Smooth muscle cell (in vitro differentiated cells): ENCODE data around the gene ERI2. TPM values are rescaled to one million over a fixed set of nuclear protein-coding genes. Genes with fewer than 3 reads are reported as not detected.

Experiments used
- DNase-seq: peaks from one replicate; lab custom pipeline; 2025; ENCODE audit not compliant: unreplicated experiment; lab: John Stamatoyannopoulos, UW
- H2AFZ ChIP-seq: fragments of 200-600 bp; sonication (generic); 2 replicates; pipeline ENCODE4 v1.6.0; 2016; ENCODE audit warnings: antibody characterized with exemption, low read depth, mild to moderate bottlenecking
- H3F3A ChIP-seq: fragments of 200-600 bp; sonication (generic); 2 replicates; pipeline ENCODE4 v1.6.0; 2017; ENCODE audit warnings: antibody characterized with exemption, low read depth
- H3K27ac ChIP-seq: fragments of 200-600 bp; sonication (generic); 2 replicates; pipeline ENCODE4 v1.5.1; 2016; ENCODE audit warnings: low read depth, mild to moderate bottlenecking
- H3K27me3 ChIP-seq: fragments of 200-600 bp; sonication (generic); 2 replicates; pipeline ENCODE4 v1.6.1; 2016; ENCODE audit warnings: low read depth, mild to moderate bottlenecking
- H3K36me3 ChIP-seq: fragments of 200-600 bp; sonication (generic); 2 replicates; pipeline ENCODE4 v1.5.1; 2016; ENCODE audit warnings: low read depth
- H3K4me1 ChIP-seq: fragments of 200-600 bp; sonication (generic); 2 replicates; pipeline ENCODE4 v1.5.1; 2016; ENCODE audit warnings: low read depth
- H3K4me2 ChIP-seq: fragments of 200-600 bp; sonication (generic); 2 replicates; pipeline ENCODE4 v1.6.0; 2016; ENCODE audit warnings: mild to moderate bottlenecking
- H3K4me3 ChIP-seq: fragments of 200-600 bp; sonication (generic); 2 replicates; pipeline ENCODE4 v1.5.1; 2016; ENCODE audit warnings: mild to moderate bottlenecking
- H3K79me2 ChIP-seq: fragments of 200-600 bp; sonication (generic); 2 replicates; pipeline ENCODE4 v1.6.0; 2016; ENCODE audit warnings: low read depth, mild to moderate bottlenecking
- H3K9ac ChIP-seq: fragments of 200-600 bp; sonication (generic); 2 replicates; pipeline ENCODE4 v1.6.0; 2016; ENCODE audit warnings: low read depth
- H3K9me3 ChIP-seq: fragments of 200-600 bp; sonication (generic); replicated peaks from 2 replicates; pipeline ENCODE4 v1.5.1; 2016; ENCODE audit warnings: low read depth
- H4K20me1 ChIP-seq: fragments of 200-600 bp; sonication (generic); 2 replicates; pipeline ENCODE4 v1.6.0; 2016; ENCODE audit warnings: low read depth
- WGBS: methylation state at CpG from one replicate; pipeline ENCODE4 v1.1.7; 2016; ENCODE audit warnings: low lambda C conversion rate; 5-methylcytosine and 5-hydroxymethylcytosine counted together
- polyA plus RNA-seq: library from polyadenylated mRNA; unstranded; fragments of >200 nt; fragmentation: Nextera tagmentation; extraction: Ambion mirVana; gene quantifications from 2 replicates; pipeline ENCODE4 v1.2.1, GENCODE V29; 2016
- total RNA-seq: library from RNA; depleted of rRNA; stranded (reverse); fragments of >200 nt; gene quantifications from 2 replicates; pipeline ENCODE4 v1.2.3, GENCODE V29; 2014
- TF ChIP-seq, protein P1 (sequence below): fragments of 200-600 bp; sonication (generic); IDR thresholded peaks from 2 replicates; pipeline ENCODE4 v1.5.1; 2017; ENCODE audit warnings: borderline replicate concordance, mild to moderate bottlenecking, antibody characterized with exemption; ENCODE audit not compliant: insufficient read depth, poor library complexity, severe bottlenecking

ERI2 gene
- total and polyA plus RNA-seq, 2 experiments from 2014 or later = 7.6 to 12.9 TPM

- 95% methylated on average over 4 of the region's 4 CpGs for WGBS
- no peaks in the 10 kb centered on the region for H3K9me3 ChIP-seq
- H3K36me3 ChIP-seq = no peaks in the 10 kb centered on the region
- no peaks in the 10 kb centered on the region for H3K27me3 ChIP-seq
- no peaks in the 10 kb centered on the region for H3F3A ChIP-seq
- TF ChIP-seq, protein P1, sequence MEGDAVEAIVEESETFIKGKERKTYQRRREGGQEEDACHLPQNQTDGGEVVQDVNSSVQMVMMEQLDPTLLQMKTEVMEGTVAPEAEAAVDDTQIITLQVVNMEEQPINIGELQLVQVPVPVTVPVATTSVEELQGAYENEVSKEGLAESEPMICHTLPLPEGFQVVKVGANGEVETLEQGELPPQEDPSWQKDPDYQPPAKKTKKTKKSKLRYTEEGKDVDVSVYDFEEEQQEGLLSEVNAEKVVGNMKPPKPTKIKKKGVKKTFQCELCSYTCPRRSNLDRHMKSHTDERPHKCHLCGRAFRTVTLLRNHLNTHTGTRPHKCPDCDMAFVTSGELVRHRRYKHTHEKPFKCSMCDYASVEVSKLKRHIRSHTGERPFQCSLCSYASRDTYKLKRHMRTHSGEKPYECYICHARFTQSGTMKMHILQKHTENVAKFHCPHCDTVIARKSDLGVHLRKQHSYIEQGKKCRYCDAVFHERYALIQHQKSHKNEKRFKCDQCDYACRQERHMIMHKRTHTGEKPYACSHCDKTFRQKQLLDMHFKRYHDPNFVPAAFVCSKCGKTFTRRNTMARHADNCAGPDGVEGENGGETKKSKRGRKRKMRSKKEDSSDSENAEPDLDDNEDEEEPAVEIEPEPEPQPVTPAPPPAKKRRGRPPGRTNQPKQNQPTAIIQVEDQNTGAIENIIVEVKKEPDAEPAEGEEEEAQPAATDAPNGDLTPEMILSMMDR = no peak
- H4K20me1 ChIP-seq = no peaks in the 10 kb centered on the region
- H3K79me2 ChIP-seq = no peaks in the 10 kb centered on the region
- no peak overlapping the region for H2AFZ ChIP-seq
- no peak overlapping the region for H3K9ac ChIP-seq
- H3K4me1 ChIP-seq = no peaks in the 10 kb centered on the region
- no peak overlapping the region for H3K4me3 ChIP-seq
- DNase-seq = no peak
- H3K4me2 ChIP-seq = no peak overlapping the region
- H3K27ac ChIP-seq = no peak overlapping the region
Measured at GRCh38 chr16:20814784-20815183, 8.5 kb upstream of the ERI2 start.

GRCh38 chr16:20812510-20812909 is 6.2 kb upstream of the ERI2 start:
- no peaks in the 10 kb centered on the region for H3K9me3 ChIP-seq
- TF ChIP-seq, protein P1 = no peak
- no peak overlapping the region for H2AFZ ChIP-seq
- no peaks in the 10 kb centered on the region for H3K4me1 ChIP-seq
- no peak overlapping the region for H3K27ac ChIP-seq
- no peak overlapping the region for H3K4me3 ChIP-seq
- H3K36me3 ChIP-seq = no peaks in the 10 kb centered on the region
- no peak overlapping the region for H3K9ac ChIP-seq
- no peaks in the 10 kb centered on the region for H3F3A ChIP-seq
- 90% methylated on average over 2 of the region's 2 CpGs for WGBS
- no peak overlapping the region for H3K4me2 ChIP-seq
- no peaks in the 10 kb centered on the region for H3K27me3 ChIP-seq
- H4K20me1 ChIP-seq = no peaks in the 10 kb centered on the region
- DNase-seq = no peak
- no peaks in the 10 kb centered on the region for H3K79me2 ChIP-seq

DNA sequence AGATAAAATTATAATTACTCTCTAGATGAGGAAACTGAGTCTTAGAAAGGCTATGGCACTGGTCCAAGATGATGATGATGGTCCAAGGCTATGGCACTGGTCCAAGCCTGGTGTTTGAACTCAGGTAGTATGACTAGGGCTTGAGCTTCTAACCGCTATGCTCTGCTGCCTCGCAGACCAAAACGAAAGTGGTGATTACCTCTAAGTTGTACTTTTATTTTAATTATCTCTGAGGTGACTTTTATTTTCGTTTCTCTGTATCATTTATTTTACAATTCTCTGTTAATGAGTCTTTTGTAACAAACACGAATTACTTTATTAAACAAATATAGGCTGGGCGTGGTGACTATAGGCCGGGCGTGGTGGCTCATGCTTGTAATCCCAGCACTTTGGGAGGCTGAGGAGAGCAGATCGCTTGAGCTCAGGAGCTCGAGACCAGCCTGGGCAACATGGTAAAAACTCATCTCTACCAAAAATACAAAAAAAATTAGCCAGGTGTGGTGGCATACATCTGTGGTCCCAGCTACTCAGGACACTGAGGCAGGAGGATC is 5.7 kb upstream of the ERI2 start:
- WGBS = 95% methylated on average over 10 of the region's 10 CpGs

More for the DNA sequence above, 5.7 kb upstream of the ERI2 start:
- Histone ChIP-seq H4K20me1 (no peaks in the 10 kb centered on the region), H3K4me3 (no peak overlapping the region), H3F3A (no peaks in the 10 kb centered on the region), H3K79me2 (no peaks in the 10 kb centered on the region), H3K27me3 (no peaks in the 10 kb centered on the region), H3K4me2 (no peak overlapping the region), H3K9ac (no peak overlapping the region), H3K4me1 (no peaks in the 10 kb centered on the region), H3K9me3 (no peaks in the 10 kb centered on the region), H3K36me3 (no peaks in the 10 kb centered on the region), H3K27ac (no peak overlapping the region), H2AFZ (no peak overlapping the region)
- no peak for DNase-seq
- TF ChIP-seq, protein P1 = no peak
